Adrenal gland (tissue), 12 donors: Measurements from ENCODE around the gene UTF1. TPM values are rescaled to one million over a fixed set of nuclear protein-coding genes. Genes with fewer than 3 reads are reported as not detected.

Source experiments
- DNase-seq, 7 donors: peaks; one replicate each; pipeline ENCODE4 v3.0.0-alpha.2; 2019 to 2020
- H3K27ac ChIP-seq, 5 donors: fragments of 200-600 bp; sonication (generic) in 4 of 5; 1 replicate in 3 of 5; 2 replicates in 2 of 5; pipeline versions ENCODE4 v1.5.1 to v1.8.0; 2016 to 2020; ENCODE audit warnings: mild to moderate bottlenecking in 1 of 5
- H3K27me3 ChIP-seq: fragments of 200-600 bp; 2 replicates; pipeline ENCODE4 v1.8.0; 2021
- H3K36me3 ChIP-seq, 2 donors: fragments of 200-600 bp; replicated peaks in 1 of 2; 1 replicate in 1 of 2; 2 replicates in 1 of 2; pipeline versions ENCODE4 v1.5.1 to v1.8.0; 2018 to 2022
- H3K4me1 ChIP-seq, 2 donors: fragments of 200-600 bp; replicated peaks in 1 of 2; 1 replicate in 1 of 2; 2 replicates in 1 of 2; pipeline versions ENCODE4 v1.5.1 to v1.8.0; 2018 to 2021
- H3K4me3 ChIP-seq, 4 donors: fragments of 200-600 bp; sonication (generic) in 3 of 4; one replicate each; pipeline ENCODE4 v1.5.1; 2016 to 2018
- H3K9me3 ChIP-seq, 3 donors: fragments of 200-600 bp; sonication (generic) in 1 of 3; replicated peaks in 1 of 3; 1 replicate in 2 of 3; 2 replicates in 1 of 3; pipeline versions ENCODE4 v1.5.1 to v1.8.0; 2016 to 2021
- POLR2A ChIP-seq, 2 donors: fragments of 450-650 bp; IDR thresholded peaks; one replicate each; pipeline ENCODE4 v1.6.1; 2017; ENCODE audit warnings: antibody characterized with exemption in 2 of 2, mild to moderate bottlenecking in 2 of 2, moderate library complexity in 1 of 2
- WGBS, 4 donors: extraction: QIAGEN DNeasy Blood & Tissue Kit in 2 of 4; methylation state at CpG; one replicate each; pipeline versions ENCODE4 v1.1.5 to v1.1.7; 2013 to 2017; 5-methylcytosine and 5-hydroxymethylcytosine counted together
- intact Hi-C, 2 donors: fragments of 100-400 bp; cut with DNase I; formaldehyde crosslinking; loops; one replicate each; pipeline versions ENCODE4 v1.14.1 to v1.15.0; 2022 to 2023
- polyA plus RNA-seq, 3 donors: library from polyadenylated mRNA; stranded (reverse); fragments of 200-250 nt in 2 of 3; fragments of 350-450 nt in 1 of 3; fragmentation: Illumina TruSeq in 1 of 3; extraction: RNeasy Lipid Tissue Mini Kit (QIAGEN cat#74804) in 1 of 3; gene quantifications; one replicate each; pipeline ENCODE4 v1.2.3, GENCODE V29; 2013 to 2014
- total RNA-seq, 9 donors: library from RNA; depleted of rRNA in 4 of 9; stranded (reverse); fragments of >200 nt in 4 of 9; fragments of 120-200 nt in 1 of 9; fragmentation: NEBNext Ultra II Directional in 1 of 9; extraction: Animal tissue kit (Norgen Biotek cat#: 25700) in 1 of 9; gene quantifications; one replicate each; pipeline versions ENCODE4 v1.1.0 to v1.2.4, GENCODE V29; 2013 to 2023
- TF ChIP-seq, protein P1 (sequence below), 6 experiments: fragments of 450-650 bp in 4 of 6; fragments of 200-600 bp in 2 of 6; sonication (generic) in 1 of 6; IDR thresholded peaks; 1 replicate in 5 of 6; 2 replicates in 1 of 6; pipeline versions ENCODE4 v1.5.1 to v1.8.0; 2016 to 2021; ENCODE audit warnings: antibody characterized with exemption in 6 of 6, mild to moderate bottlenecking in 2 of 6, moderate library complexity in 1 of 6
- donor health status: healthy with polysubstance abuse.
- donor health status: Bipolar disorder and iron deficiency.
- donor health status: DM: yes; HTN: yes; CAD: no.
- donor health status: DM: no; HTN: no; CAD: no.
- donor health status: DM: no; HTN: no; CAD: no.
- donor health status: DM: yes; HTN: yes; CAD: no.

The UTF1 gene
- total and polyA plus RNA-seq, 12 donors: 0.19 to 0.24 TPM; not detected in 10

DNA sequence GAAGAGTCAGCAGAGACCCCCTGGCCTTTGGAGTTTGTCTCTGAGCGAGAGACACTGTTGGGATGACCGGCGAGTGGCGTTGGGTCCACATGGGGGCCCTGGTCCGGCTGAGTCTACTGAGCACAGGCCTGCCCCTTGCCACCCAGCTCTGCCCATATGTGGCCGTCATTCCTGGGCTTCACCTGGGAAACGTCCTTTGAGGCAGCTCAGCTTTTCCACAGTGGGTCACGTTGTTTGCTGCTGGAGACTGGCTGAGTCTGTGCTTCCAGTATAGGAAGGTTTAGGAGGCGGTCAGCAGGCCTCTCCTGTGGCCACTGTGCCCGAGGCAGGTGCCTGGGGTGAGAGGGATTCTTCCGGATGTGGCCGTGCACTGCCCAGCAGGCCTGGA is 29.6 kb downstream of the UTF1 start:
- WGBS, 4 donors: 27 to 72% (median 64%) methylated on average over 3 to 12 of the region's 12 CpGs
- H3K36me3 ChIP-seq: no peaks in the 10 kb centered on the region
- peaks cover 11 to 49% of the 10 kb centered on the region in 2 donors for H3K4me1 ChIP-seq
- no peak for DNase-seq
- H3K27me3 ChIP-seq: no peaks in the 10 kb centered on the region
- no peaks in the 10 kb centered on the region for H3K9me3 ChIP-seq
- H3K27ac ChIP-seq: peak overlapping the region in 4 of 5 donors; percentile 82 to 96 (median 88)
- TF ChIP-seq, protein P1, sequence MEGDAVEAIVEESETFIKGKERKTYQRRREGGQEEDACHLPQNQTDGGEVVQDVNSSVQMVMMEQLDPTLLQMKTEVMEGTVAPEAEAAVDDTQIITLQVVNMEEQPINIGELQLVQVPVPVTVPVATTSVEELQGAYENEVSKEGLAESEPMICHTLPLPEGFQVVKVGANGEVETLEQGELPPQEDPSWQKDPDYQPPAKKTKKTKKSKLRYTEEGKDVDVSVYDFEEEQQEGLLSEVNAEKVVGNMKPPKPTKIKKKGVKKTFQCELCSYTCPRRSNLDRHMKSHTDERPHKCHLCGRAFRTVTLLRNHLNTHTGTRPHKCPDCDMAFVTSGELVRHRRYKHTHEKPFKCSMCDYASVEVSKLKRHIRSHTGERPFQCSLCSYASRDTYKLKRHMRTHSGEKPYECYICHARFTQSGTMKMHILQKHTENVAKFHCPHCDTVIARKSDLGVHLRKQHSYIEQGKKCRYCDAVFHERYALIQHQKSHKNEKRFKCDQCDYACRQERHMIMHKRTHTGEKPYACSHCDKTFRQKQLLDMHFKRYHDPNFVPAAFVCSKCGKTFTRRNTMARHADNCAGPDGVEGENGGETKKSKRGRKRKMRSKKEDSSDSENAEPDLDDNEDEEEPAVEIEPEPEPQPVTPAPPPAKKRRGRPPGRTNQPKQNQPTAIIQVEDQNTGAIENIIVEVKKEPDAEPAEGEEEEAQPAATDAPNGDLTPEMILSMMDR (IDR thresholded peaks at IDR 0.05): no peak
- no peak for TF ChIP-seq POLR2A (IDR thresholded peaks at IDR 0.05)
- intact Hi-C loops: no loop called here
- H3K4me3 ChIP-seq: no peak overlapping the region

DNA sequence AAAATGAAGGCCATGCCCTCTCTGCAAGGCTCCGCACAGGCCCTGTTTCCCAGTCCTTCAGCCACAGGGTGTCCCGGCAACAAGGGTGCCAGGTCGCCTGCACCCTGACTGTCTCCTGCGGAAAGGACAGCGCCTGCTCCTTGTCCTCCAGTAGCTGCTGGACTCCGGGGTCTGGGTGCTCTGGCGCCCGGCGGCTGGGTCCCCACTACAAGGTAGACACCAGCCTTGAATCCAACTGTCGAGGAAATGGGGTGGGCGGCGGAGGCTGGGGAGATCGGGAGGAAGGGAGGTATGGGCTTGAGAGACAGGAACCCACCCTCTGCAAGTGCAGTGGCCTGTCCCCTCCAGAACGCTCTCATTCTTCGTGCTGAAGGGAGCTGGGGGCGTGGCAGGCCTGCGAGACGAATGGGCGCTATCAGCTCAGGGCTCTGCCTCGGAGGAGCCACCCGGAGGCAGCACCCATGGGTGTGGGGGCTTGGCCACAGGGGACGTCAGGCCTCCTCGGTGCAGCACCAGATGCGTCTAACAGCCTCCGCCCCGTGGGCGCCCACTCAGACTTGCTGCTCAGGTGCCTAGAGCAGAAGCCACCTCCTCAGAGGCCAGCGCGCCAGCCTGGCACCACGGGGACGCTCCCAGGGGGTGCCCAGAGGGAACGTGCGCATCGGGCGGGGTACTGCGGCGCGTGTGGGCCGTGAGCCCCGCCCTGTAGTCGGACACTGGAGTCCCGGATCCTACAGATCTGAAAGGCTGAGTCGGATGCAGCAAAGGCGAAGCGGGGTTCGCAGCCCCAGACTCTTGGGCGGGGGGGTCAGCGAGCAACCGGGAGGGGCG is 31.1 kb downstream of the UTF1 start:
- H3K36me3 ChIP-seq: no peaks in the 10 kb centered on the region

DNA sequence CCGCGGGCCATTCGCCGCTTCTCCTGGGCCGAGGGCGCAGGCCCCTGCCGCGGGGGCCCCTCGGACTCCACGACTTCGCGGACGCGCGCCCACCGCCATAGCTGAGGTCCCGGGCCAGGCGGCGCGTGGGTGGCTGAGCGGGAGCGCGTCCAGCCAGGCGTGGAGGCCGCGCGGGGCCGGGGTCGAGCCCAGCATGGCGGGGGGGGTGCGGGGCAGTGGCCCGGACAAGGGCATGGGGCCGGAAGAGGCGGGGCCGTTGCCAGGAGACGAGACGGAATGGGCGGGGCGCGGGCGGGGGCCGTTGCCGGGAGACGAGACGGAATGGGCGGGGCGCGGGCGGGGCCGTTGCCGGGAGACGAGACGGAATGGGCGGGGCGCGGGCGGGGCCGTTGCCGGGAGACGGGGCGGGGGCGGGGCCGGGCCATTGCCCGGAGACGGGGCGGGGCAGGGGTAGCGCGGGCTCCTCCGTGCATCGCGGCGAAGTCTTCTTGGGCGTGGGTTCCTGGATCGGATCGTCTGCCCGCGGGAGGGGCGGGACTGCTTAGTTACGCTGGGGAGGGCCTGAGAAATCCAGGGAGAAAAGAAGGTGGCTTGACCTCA is 31.8 kb downstream of the UTF1 start:
- 0 to 2% (median 0%) methylated on average over 2 to 77 of the region's 79 CpGs for WGBS, 4 donors
- TF ChIP-seq, protein P1 (IDR thresholded peaks at IDR 0.05): no peak
- TF ChIP-seq POLR2A (IDR thresholded peaks at IDR 0.05): peak in 1 of 2 donors; percentile 41
- no peaks in the 10 kb centered on the region for H3K9me3 ChIP-seq
- H3K36me3 ChIP-seq: no peaks in the 10 kb centered on the region
- peak; percentile 87 to 94 (median 93) for DNase-seq
- peak overlapping the region in 4 of 5 donors; percentile 58 to 86 (median 83) for H3K27ac ChIP-seq
- intact Hi-C loops: no loop called here
- H3K4me1 ChIP-seq: peaks cover 8 to 42% of the 10 kb centered on the region in 2 donors
- peak overlapping the region in 3 of 4 donors; percentile 18 to 68 (median 60) for H3K4me3 ChIP-seq
- H3K27me3 ChIP-seq: no peaks in the 10 kb centered on the region

More for the DNA sequence above, 31.1 kb downstream of the UTF1 start:
- Histone ChIP-seq H3K4me3 (peak overlapping the region in 3 of 4 donors; percentile 18 to 68 (median 60)), H3K9me3 (no peaks in the 10 kb centered on the region), H3K27ac (peak overlapping the region in 4 of 5 donors; percentile 58 to 86 (median 83)), H3K27me3 (no peaks in the 10 kb centered on the region), H3K4me1 (peaks cover 8 to 42% of the 10 kb centered on the region in 2 donors)
- 15 to 58% (median 22%) methylated on average over 9 to 50 of the region's 50 CpGs for WGBS, 4 donors
- TF ChIP-seq, protein P1 (IDR thresholded peaks at IDR 0.05): no peak
- TF ChIP-seq POLR2A (IDR thresholded peaks at IDR 0.05): no peak
- intact Hi-C loops: no loop called here
- DNase-seq: peak; percentile 54 to 75 (median 61)

DNA sequence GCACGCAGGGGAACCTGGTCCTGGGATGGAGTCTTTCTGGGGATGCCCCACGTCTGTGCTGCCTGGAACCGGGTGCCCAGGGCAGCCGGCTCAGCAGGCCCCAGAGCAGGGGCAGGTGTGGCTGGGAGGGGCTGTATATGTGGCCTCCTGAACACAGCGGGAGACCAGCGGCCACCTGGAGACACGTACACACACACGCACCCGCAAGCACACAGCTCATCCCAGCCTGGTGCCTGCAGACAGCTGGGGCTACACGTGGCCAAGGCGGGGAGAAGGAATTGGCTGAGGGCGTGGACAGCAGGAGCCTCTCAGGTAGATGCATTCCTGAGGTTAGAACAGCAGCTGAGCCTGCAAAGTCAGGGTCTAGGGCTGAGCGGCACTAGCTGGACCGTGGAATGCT is 32.7 kb downstream of the UTF1 start:
- TF ChIP-seq POLR2A (IDR thresholded peaks at IDR 0.05): no peak
- 81 to 92% (median 90%) methylated on average over 7 to 14 of the region's 14 CpGs for WGBS, 4 donors
- Histone ChIP-seq H3K4me1 (peaks cover 8 to 36% of the 10 kb centered on the region in 2 donors), H3K27ac (no peak overlapping the region), H3K9me3 (no peaks in the 10 kb centered on the region), H3K36me3 (no peaks in the 10 kb centered on the region), H3K27me3 (no peaks in the 10 kb centered on the region), H3K4me3 (no peak overlapping the region)
- intact Hi-C loops: no loop called here
- no peak for DNase-seq
